Testis (tissue), 3 donors: Measurements from ENCODE around the gene SENP1. TPM values are rescaled to one million over a fixed set of nuclear protein-coding genes. Genes with fewer than 3 reads are reported as not detected.

Experiments
- DNase-seq: peaks from one replicate; pipeline ENCODE4 v3.0.0-alpha.2; 2019
- H3K27ac ChIP-seq, 2 donors: fragments of 200-600 bp; sonication (generic); one replicate each; pipeline ENCODE4 v1.5.1; 2019
- H3K27me3 ChIP-seq: fragments of 200-600 bp; sonication (generic); one replicate; pipeline ENCODE4 v1.5.1; 2019
- H3K36me3 ChIP-seq: fragments of 200-600 bp; sonication (generic); one replicate; pipeline ENCODE4 v1.5.1; 2017; ENCODE audit warnings: low read depth; ENCODE audit errors: missing control alignments
- H3K4me1 ChIP-seq: fragments of 200-600 bp; sonication (generic); one replicate; pipeline ENCODE4 v1.5.1; 2019
- H3K4me3 ChIP-seq, 2 donors: fragments of 200-600 bp; sonication (generic); one replicate each; pipeline ENCODE4 v1.5.1; 2017 to 2019
- H3K9me3 ChIP-seq: fragments of 200-600 bp; sonication (generic); one replicate; pipeline ENCODE4 v1.5.1; 2017
- CTCF ChIP-seq, 3 experiments: fragments of 450-650 bp in 2 of 3; fragments of 200-600 bp in 1 of 3; sonication (generic) in 1 of 3; IDR thresholded peaks; one replicate each; pipeline ENCODE4 v1.5.1; 2016 to 2019; ENCODE audit warnings: antibody characterized with exemption in 3 of 3, mild to moderate bottlenecking in 2 of 3, moderate library complexity in 1 of 3
- POLR2A ChIP-seq: fragments of 450-650 bp; IDR thresholded peaks from one replicate; pipeline ENCODE4 v1.6.1; 2017; ENCODE audit warnings: antibody characterized with exemption, mild to moderate bottlenecking, moderate library complexity
- WGBS, 2 donors: methylation state at CpG; one replicate each; pipeline ENCODE4 v1.1.5; 2018; 5-methylcytosine and 5-hydroxymethylcytosine counted together
- intact Hi-C: fragments of 100-400 bp; cut with DNase I; formaldehyde crosslinking; loops from one replicate; pipeline ENCODE4 v1.15.1; 2023; ENCODE audit warnings: low total_unique reads
- polyA plus RNA-seq: library from polyadenylated mRNA; stranded (reverse); fragments of 350-450 nt; fragmentation: Illumina TruSeq; extraction: RNeasy Lipid Tissue Mini Kit (QIAGEN cat#74804); gene quantifications from one replicate; pipeline ENCODE4 v1.2.3, GENCODE V29; 2014; ENCODE audit warnings: low read depth, low replicate concordance; ENCODE audit not compliant: insufficient read depth
- total RNA-seq, 2 donors: library from RNA; depleted of rRNA; stranded (reverse); fragments of >200 nt; gene quantifications; one replicate each; pipeline ENCODE4 v1.2.3, GENCODE V29; 2016

Gene SENP1
- total and polyA plus RNA-seq, 3 donors from 2014 or later: 84.2 to 148 (median 105) TPM

- Histone ChIP-seq H3K4me1 (peaks cover 11% of the 10 kb centered on the region), H3K27me3 (no peaks in the 10 kb centered on the region), H3K27ac (no peak overlapping the region), H3K9me3 (no peaks in the 10 kb centered on the region), H3K4me3 (no peak overlapping the region), H3K36me3 (no peaks in the 10 kb centered on the region)
- intact Hi-C loops: no loop called here
- no peak for DNase-seq
- no peak for TF ChIP-seq POLR2A
- TF ChIP-seq CTCF (IDR thresholded peaks at IDR 0.05): no peak
- WGBS, 2 donors: 70 to 80% methylated on average over 5 of the region's 5 CpGs
These were observed 77.1 kb downstream of the SENP1 start for GRCh38 chr12:48028541-48029431.

- WGBS, 2 donors: 73 to 79% methylated on average over 12 to 18 of the region's 18 CpGs
- TF ChIP-seq POLR2A (no peak), CTCF (IDR thresholded peaks at IDR 0.05) (no peak)
These were observed 78.5 kb downstream of the SENP1 start for GRCh38 chr12:48027183-48028002.

GRCh38 chr12:48026060-48026827 is 79.6 kb downstream of the SENP1 start:
- H3K4me3 ChIP-seq: no peak overlapping the region
- no peaks in the 10 kb centered on the region for H3K36me3 ChIP-seq
- no peak for DNase-seq
- H3K27me3 ChIP-seq: no peaks in the 10 kb centered on the region
- TF ChIP-seq CTCF (IDR thresholded peaks at IDR 0.05): no peak
- TF ChIP-seq POLR2A: no peak
- H3K9me3 ChIP-seq: no peaks in the 10 kb centered on the region
- no peak overlapping the region for H3K27ac ChIP-seq
- intact Hi-C loops: no loop called here
- H3K4me1 ChIP-seq: peaks cover 20% of the 10 kb centered on the region
- 47 to 71% methylated on average over 7 of the region's 7 CpGs for WGBS, 2 donors

More at GRCh38 chr12:48027183-48028002, 78.5 kb downstream of the SENP1 start:
- intact Hi-C loops: no loop called here
- H3K27me3 ChIP-seq: no peaks in the 10 kb centered on the region
- no peak for DNase-seq
- no peaks in the 10 kb centered on the region for H3K9me3 ChIP-seq
- H3K4me3 ChIP-seq: no peak overlapping the region
- H3K36me3 ChIP-seq: no peaks in the 10 kb centered on the region
- H3K4me1 ChIP-seq: peaks cover 20% of the 10 kb centered on the region
- no peak overlapping the region for H3K27ac ChIP-seq

GRCh38 chr12:48025281-48025680 is 80.6 kb downstream of the SENP1 start:
- no peak overlapping the region for H3K27ac ChIP-seq
- H3K27me3 ChIP-seq: no peaks in the 10 kb centered on the region
- WGBS, 2 donors: 74 to 82% methylated on average over 7 of the region's 7 CpGs
- H3K4me1 ChIP-seq: peaks cover 20% of the 10 kb centered on the region
- TF ChIP-seq CTCF (IDR thresholded peaks at IDR 0.05) (no peak), POLR2A (no peak)
- H3K36me3 ChIP-seq: no peaks in the 10 kb centered on the region
- intact Hi-C loops: no loop called here
- no peaks in the 10 kb centered on the region for H3K9me3 ChIP-seq
- no peak overlapping the region for H3K4me3 ChIP-seq
- no peak for DNase-seq
